Activated CD8-positive, alpha-beta memory T cell treated with anti-CD3 and anti-CD28 coated beads, Interleukin-2, amount 50 U/mL, for 1 hour (primary cell): ENCODE data around the gene TMED8.

Source experiments
- DNase-seq: peaks from one replicate; pipeline ENCODE4 v3.0.0-alpha.2; 2020; ENCODE audit errors: extremely low read depth

The TMED8 gene

DNA sequence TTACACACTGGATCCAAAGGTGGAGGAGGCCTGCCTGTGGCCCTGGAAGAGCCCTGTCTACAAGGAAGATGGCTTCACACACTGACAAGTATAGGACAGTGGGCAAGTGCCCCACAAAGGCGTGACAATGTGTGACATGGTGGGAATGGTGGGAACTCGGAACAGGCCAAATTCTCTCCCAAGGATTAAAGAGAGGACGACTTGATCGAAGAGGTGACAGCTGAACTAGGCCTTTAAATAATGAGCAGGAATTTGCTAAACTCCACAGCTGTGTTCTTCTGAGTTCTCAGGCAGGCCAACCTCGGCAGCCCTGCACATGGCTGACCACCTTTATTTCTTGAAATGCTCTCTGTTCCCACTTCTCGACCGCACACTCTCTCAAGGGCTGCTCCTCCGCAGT lies 80.0 kb downstream of the TMED8 start:
- DNase-seq, result no peak

DNA sequence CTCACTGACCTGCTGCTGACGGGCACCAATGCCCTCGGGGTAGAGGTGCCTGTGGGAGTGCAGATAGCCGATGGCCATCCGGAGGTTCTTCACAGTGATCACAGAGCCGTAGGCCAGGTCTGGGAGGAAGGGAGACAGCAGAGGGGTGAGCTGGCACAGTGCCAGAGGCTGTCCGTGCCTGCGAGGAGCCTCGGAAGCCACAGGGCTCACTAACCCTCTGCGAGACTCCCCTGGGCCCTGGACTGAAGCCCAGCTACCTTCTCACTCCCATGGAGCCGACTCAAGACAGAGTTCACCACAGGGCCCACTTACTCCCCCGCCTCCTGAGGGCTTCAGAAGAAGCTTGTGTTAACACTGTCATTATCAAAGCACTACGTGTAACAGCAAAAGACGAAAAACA lies 80.7 kb downstream of the TMED8 start:
- no peak for DNase-seq

GRCh38 chr14:77290705-77291104 lies 86.2 kb downstream of the TMED8 start:
- DNase-seq, result no peak

DNA sequence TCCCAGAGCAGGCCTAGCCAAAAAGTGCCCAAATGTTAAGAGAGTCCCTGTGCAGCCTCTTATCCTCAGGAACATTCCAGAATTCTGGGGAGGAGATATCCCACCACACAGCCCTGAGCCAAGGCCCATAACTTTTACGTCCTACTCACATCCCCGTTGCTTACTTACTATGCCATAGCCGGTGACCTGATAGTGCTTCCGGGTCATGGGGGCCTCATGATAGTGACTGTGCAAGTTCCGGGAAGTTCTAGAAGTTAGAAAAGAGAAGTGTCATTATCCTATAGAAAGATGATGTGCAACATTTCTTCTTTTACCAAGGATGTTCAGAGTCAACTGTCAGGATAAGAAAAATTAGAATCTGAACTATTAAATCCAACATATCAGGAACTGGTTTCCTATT lies 90.3 kb downstream of the TMED8 start:
- DNase-seq, result no peak
